Measurements from ENCODE around the gene WRNIP1. TPM values are rescaled to one million over a fixed set of nuclear protein-coding genes. Genes with fewer than 3 reads are reported as not detected.

The WRNIP1 gene
- total and polyA plus RNA-seq, 8 donors, result 29.7 to 196 (median 38.5) TPM

GRCh38 chr6:2819115-2819514, 53.9 kb downstream of the WRNIP1 start:
- H3K27ac ChIP-seq, result peak overlapping the region in 4 of 5 donors; percentile 55 to 66 (median 62)
- H3K27me3 ChIP-seq, result no peaks in the 10 kb centered on the region
- DNase-seq, result no peak
- no peaks in the 10 kb centered on the region for H3K36me3 ChIP-seq
- intact Hi-C loops (cut with DNase I; ENCODE audit: low total_unique reads), result no loop called here
- H3K9me3 ChIP-seq, result peaks cover 0 to 12% (median 3%) of the 10 kb centered on the region in 4 donors
- peaks cover 10 to 36% (median 15%) of the 10 kb centered on the region in 4 donors for H3K4me1 ChIP-seq
- no peak overlapping the region for H3K4me3 ChIP-seq
- TF ChIP-seq CTCF (IDR thresholded peaks at IDR 0.05), result no peak
- WGBS, 5 donors, result 81 to 95% (median 92%) methylated on average over 5 of the region's 5 CpGs

GRCh38 chr6:2819978-2820377, 54.8 kb downstream of the WRNIP1 start:
- peaks cover 0 to 12% (median 3%) of the 10 kb centered on the region in 4 donors for H3K9me3 ChIP-seq
- peaks cover 10 to 39% (median 15%) of the 10 kb centered on the region in 4 donors for H3K4me1 ChIP-seq
- 59 to 73% (median 67%) methylated on average over 7 of the region's 7 CpGs for WGBS, 5 donors
- peak overlapping the region in 1 of 5 donors; percentile 24 for H3K27ac ChIP-seq
- H3K4me3 ChIP-seq, result no peak overlapping the region
- no peak for DNase-seq
- intact Hi-C loops (cut with DNase I; ENCODE audit: low total_unique reads), result no loop called here
- H3K36me3 ChIP-seq, result no peaks in the 10 kb centered on the region
- TF ChIP-seq EP300 (IDR thresholded peaks at IDR 0.05) (no peak), POLR2AphosphoS5 (IDR thresholded peaks at IDR 0.05) (no peak), POLR2A (IDR thresholded peaks at IDR 0.05) (no peak)
- no peaks in the 10 kb centered on the region for H3K27me3 ChIP-seq

GRCh38 chr6:2820415-2820814, 55.2 kb downstream of the WRNIP1 start:
- 57 to 83% (median 74%) methylated on average over 2 of the region's 2 CpGs for WGBS, 5 donors
- Histone ChIP-seq H3K4me1 (peaks cover 10 to 39% (median 15%) of the 10 kb centered on the region in 4 donors), H3K36me3 (no peaks in the 10 kb centered on the region), H3K27me3 (no peaks in the 10 kb centered on the region), H3K27ac (peak overlapping the region in 1 of 5 donors; percentile 24), H3K9me3 (peaks cover 0 to 12% (median 3%) of the 10 kb centered on the region in 4 donors), H3K4me3 (no peak overlapping the region)
- TF ChIP-seq POLR2A (IDR thresholded peaks at IDR 0.05) (no peak), CTCF (IDR thresholded peaks at IDR 0.05) (no peak), EP300 (IDR thresholded peaks at IDR 0.05) (no peak), POLR2AphosphoS5 (IDR thresholded peaks at IDR 0.05) (no peak)
- DNase-seq, result no peak
- intact Hi-C loops (cut with DNase I; ENCODE audit: low total_unique reads), result no loop called here

- Histone ChIP-seq H3K36me3 (no peaks in the 10 kb centered on the region), H3K27ac (no peak overlapping the region), H3K9me3 (peaks cover 0 to under 1% (median 0%) of the 10 kb centered on the region in 4 donors), H3K4me3 (no peak overlapping the region), H3K4me1 (peaks cover 10 to 39% (median 15%) of the 10 kb centered on the region in 4 donors), H3K27me3 (no peaks in the 10 kb centered on the region)
- no peak for DNase-seq
- 91 to 97% (median 95%) methylated on average over 3 of the region's 3 CpGs for WGBS, 5 donors
- intact Hi-C loops (cut with DNase I; ENCODE audit: low total_unique reads), result no loop called here
- no peak for TF ChIP-seq POLR2AphosphoS5 (IDR thresholded peaks at IDR 0.05)
- TF ChIP-seq EP300 (IDR thresholded peaks at IDR 0.05), result no peak
- TF ChIP-seq CTCF (IDR thresholded peaks at IDR 0.05), result no peak
- TF ChIP-seq POLR2A (IDR thresholded peaks at IDR 0.05), result no peak
These were observed 56.4 kb downstream of the WRNIP1 start for GRCh38 chr6:2821554-2821953.

GRCh38 chr6:2823104-2823850, 58.1 kb downstream of the WRNIP1 start:
- DNase-seq, result no peak
- TF ChIP-seq POLR2AphosphoS5 (IDR thresholded peaks at IDR 0.05) (peak in 1 of 3 donors; percentile 18), EP300 (IDR thresholded peaks at IDR 0.05) (no peak)
- no peak overlapping the region for H3K4me3 ChIP-seq
- no peaks in the 10 kb centered on the region for H3K27me3 ChIP-seq
- peaks cover 1 to 27% (median 7%) of the 10 kb centered on the region in 4 donors for H3K4me1 ChIP-seq
- H3K36me3 ChIP-seq, result no peaks in the 10 kb centered on the region
- peak overlapping the region in 3 of 5 donors; percentile 46 to 54 (median 53) for H3K27ac ChIP-seq
- intact Hi-C loops (cut with DNase I; ENCODE audit: low total_unique reads), result no loop called here
- 70 to 82% (median 80%) methylated on average over 7 of the region's 7 CpGs for WGBS, 5 donors
- H3K9me3 ChIP-seq, result no peaks in the 10 kb centered on the region
